ENCODE data around the gene UBE2E3. TPM values are rescaled to one million over a fixed set of nuclear protein-coding genes. Genes with fewer than 3 reads are reported as not detected.
A peak's percentile ranks its signal among the peaks of the same experiment; 100 is the strongest.

UBE2E3 gene
- total RNA-seq, 1 experiment from 2014 or later, result 60.7 TPM

DNA sequence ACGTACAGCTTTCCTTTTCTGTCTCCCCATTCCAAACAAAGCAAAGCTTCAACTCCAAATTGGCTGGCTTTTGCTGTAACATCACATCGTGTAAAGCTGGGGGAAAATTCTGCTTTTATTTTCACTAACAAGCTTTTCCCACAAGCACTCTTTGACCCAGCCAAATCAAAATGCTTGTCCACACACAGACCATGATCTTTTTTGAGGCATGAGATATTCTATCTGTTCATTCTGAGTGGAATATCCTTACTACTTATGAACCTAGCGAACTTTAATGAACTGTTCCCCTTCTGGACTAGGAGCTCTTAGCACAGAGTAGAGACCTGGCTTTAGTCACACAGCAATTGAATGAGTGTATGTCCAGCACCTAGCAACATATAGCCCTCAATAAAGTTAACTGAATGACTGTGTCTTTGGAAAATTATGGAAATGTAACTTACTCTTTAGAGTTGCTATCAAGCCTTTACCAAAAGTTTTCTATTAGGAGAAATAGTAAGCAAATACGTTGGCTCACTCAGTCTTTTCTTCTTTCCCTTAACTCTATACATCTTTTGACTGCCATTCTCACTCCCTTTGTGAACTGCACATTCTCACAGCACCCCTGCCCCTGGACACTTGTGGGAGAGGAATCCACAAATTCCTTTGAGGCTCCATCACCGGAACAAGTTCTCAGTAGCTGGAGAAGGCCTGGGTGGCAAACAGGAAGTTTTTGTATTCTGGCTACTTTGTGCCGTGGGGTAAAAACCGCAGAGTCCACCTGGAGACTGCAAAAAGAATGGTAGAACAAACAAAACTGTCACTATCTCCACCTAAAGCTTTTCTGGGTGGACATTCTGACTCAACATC, 1.3 kb upstream of the UBE2E3 start:
- no peak for DNase-seq (ENCODE audit: extremely low read depth, low read depth)

DNA sequence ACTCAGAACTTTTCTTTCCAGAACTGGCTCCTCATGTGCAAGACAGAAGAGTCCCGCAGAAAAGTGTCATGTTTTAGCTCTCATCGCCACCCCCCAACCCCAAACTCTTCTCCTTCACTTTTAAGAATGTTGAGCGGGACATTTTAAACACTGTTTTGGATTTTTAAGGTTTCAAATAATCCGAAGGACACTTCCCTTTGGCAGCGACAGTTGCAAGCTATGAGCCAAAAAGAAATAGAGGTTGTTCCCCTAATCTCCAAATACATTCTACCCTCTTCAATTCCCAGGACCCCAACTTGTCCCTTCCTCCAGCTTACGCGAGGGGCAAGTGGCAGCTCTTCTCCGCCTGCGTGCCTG, 678 bp upstream of the UBE2E3 start:
- DNase-seq (ENCODE audit: extremely low read depth, low read depth), result no peak

DNA sequence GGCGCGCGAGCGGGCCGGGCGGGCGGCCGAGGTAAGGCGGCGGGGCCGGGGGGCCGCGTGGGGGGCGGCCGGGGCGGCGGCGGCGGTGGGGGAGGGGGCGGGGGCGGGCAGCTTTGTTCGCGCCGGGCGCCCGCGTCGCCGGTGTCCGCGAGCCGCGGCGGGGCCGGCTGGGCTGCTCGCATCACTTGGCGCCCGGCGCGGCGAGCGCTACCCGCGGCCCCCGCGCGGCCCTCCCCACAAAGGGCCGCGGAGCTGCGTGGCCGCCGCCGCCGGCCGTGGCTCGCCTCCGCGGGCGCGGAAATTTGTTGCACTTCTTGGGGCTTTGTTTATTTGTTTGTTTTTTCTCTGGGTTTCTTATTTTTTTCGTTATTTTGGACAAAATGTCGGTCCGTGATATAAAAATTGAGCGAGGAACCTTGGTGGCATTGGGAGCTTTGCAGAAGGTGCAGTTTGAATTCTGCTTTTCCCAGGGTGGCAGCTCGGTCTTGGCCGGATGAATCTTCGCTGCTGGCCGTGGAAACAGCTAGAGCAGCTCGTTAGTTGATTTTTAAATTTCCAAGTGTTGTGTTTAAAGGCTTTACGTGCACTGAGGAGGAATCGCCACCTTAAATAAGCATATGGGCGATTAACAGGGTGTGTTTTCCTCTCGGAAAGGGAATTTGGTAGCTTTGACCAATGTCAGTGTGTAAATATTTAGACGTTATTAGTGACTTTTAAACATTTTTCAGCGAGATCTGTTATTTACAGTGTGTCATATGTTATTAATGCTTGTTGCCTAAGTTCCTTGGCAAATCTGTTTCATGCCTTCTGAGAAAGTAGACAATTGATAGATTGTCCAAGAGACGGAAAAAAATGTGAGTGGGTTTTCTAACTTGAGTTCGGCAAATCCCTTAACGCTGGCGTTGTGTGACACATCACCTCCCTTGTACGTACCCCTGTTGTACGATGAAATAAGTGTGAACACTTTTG, 822 bp downstream of the UBE2E3 start:
- peak; percentile 17 for DNase-seq (ENCODE audit: extremely low read depth, low read depth)

DNA sequence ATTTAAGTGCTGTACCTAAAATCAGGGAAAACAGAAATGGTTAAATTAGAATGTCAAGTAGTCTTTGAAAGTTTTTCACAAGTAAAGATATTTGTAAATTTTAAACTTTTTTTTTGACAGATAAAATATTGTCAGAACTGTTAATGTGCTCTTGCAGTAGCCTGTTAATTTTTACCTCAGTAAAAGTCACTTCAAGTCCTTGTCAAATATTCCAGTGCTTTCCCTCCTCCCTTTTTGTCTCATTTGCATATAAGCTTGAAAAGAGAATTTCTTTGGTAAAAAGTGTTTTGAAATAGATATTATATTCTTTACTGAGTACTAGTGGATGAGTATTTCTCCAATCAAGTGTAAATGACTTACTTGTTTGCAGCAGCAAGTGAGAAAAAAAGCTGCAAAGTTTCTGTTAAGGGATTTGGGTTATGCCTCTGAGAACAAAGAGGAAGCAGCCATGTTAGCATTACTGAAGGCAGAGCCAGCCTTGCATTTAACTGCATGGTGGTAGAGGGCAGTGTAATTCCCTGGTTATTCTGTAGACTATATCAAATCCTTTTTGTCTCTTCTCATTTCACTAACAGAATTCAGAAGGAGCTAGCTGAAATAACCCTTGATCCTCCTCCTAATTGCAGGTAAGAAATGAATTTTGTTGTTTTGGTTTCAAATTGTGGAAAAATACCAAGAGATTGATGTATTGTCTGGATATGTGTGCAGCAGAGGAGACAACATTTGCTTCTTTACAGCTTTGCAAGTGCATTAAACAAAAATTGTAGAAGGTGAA, 3.2 kb downstream of the UBE2E3 start:
- DNase-seq (ENCODE audit: extremely low read depth, low read depth), result peak; percentile 47

DNA sequence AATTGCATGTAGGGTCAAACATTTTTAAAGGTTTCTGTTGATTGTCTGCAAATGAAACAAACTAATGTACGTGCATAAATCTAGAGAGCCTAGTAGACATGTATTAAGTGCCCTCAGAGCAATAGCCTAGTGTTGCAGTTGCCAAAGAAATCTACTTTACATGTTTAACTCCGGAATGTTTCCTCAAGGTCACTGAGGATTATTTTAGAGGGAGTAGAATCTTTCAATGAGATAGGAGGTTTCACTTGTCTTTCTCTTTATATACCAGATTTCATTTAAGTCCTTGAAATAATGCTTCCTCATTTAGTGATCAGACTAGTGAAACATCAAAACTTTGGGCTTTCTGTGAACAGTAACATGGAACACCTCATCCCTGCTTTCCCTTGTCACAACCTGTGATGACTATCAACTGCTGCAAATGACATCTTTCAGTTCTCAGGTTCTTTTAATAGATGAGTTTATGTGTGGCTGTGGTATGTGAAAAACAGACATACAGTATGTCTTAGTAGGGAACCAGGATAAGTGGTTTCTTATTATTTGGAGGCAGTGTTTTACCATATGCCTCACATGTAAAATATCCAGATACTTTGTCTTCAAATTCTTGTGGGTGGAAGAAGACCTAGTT, 5.5 kb downstream of the UBE2E3 start:
- DNase-seq (ENCODE audit: extremely low read depth, low read depth), result no peak

DNA sequence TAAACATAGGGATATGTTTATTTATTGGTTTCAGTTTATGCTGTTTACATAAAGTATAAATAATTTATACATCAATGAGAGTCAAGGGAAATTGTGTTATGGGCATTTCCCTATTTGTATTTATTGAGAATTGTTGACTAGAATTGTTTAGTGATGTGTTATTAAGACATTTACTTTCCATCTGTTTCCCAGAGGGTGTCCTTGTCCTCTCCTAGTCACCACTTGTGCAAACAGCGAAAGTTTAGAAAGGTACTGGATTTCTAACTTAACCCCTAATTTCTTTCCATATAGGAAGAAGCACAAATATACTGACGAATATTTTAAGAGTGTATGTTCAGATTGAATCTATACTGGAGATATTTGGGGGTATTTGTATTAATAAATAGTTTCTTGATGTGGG, 6.7 kb downstream of the UBE2E3 start:
- DNase-seq (ENCODE audit: extremely low read depth, low read depth), result no peak

DNA sequence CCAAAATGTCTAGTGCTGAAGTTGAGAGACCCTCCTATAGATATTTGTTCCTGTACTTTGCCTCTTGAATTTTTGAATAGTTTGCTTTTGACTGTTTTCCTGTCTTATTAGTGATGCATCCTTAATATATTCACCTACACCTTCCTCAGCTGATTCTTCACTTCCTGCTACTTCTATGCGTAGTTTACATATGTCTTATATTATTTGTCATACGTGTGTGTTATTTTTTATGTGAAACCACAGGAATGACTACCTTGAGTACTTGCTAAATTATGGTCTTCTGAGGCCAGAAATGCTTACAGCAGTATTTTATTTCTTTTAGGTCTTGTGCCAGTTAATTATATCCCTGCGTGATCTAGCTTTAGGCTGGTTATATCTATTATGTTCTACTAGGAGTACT, 9.9 kb downstream of the UBE2E3 start:
- no peak for DNase-seq (ENCODE audit: extremely low read depth, low read depth)

DNA sequence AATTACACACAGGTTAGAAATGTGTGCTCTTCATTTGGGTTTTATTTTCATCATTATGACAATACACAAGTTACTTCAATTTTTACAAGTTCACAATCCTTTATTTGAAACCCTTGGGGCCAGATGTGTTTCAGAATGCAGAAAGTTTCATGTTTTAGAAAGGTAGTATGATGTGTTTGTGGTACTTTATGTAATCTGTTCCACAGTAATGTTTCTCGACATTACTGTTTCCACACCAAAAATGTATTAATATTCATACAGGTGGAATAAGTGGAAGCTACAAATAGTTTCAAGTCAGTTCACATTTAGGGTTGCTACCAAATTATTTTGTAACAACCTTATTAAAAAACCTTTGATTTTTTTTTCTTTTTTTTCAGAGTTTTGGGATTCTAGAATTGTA, 10.4 kb downstream of the UBE2E3 start:
- DNase-seq (ENCODE audit: extremely low read depth, low read depth), result no peak

DNA sequence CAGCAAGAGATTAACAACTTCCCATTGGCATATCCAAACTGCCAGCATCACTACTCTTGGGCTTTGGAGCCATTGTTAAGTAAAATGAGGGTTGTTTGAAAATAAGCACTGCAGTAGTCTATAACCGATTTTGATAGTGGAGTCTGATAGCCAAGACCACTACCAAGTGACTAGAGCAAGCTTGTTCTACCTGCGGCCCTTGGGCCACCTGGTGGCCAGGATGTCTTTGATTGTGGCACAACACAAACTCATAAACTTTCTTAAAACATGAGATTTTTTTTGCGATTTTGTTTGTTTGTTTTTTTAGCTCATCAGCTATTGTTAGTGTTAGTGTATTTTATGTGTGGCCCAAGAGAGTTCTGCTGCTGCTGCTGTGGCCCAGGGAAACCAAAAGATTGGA, 11.0 kb downstream of the UBE2E3 start:
- DNase-seq (ENCODE audit: extremely low read depth, low read depth), result no peak

DNA sequence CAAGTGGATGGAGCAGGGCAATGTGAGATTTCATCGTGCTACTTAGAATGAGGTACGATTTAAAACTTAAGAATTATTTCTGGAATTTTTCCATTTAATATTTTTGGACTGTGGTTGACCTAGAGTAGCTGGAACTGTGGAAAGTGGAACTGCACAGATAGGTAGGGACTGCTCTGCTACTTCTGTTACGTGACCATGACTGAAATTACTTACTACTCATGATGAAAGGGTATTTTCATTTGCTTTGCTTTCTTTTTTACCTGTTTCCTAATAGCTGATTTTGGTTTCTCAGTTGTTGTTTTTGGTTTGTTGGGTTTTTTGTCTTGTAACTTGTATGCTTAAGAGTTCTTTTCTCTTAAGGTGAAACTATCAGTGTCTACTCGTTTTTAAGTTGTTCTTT, 11.4 kb downstream of the UBE2E3 start:
- no peak for DNase-seq (ENCODE audit: extremely low read depth, low read depth)

DNA sequence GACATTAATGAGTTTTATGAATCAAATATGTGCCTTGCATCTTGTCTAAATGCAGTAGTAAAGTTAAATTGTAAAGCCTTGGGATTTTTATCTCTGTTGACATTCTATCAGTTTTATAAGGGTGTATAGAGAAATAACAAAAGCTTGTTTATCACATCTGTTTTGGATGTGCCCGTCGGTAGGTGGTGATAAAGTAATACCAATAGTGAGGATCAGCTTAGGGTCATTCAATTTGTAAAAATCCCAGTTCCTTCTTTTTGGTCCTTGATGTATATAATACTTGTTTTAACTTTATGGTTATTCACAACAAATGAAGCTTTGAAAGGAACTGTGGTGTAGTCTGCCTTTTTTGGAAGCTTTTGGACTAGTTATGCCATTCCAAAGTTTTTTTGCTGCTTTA, 12.6 kb downstream of the UBE2E3 start:
- DNase-seq (ENCODE audit: extremely low read depth, low read depth), result no peak

DNA sequence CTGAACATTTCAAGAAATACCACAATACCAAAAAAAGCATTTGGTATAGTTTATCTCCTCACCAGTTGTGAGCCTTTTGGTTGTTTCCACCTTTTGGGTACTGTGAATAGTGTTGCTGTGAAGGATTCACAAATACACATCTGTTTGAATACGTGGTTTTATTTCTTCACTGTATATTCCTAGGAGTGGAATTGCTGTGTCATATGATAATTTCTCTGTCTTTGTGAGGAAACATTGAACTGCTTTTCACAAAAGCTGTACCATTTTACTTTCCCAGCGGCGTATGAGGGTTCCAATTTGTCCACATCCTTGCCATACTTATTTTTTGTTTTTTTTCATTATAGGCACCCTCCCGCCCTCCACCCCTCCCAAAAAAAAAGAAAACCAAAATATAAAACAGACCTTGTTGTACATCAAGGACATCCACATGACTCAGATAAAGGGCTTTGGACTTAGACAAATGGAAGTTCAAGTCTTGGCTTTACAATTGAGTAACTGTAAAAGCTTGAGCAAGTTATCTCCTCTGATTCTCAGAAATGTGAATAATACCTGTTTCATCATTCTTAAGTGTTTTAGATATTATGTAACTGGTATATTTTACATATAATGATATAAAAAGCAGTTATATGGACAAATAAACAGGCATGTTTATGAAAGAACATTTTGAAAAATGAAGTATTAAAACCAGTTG, 19.0 kb downstream of the UBE2E3 start:
- DNase-seq (ENCODE audit: extremely low read depth, low read depth), result no peak

DNA sequence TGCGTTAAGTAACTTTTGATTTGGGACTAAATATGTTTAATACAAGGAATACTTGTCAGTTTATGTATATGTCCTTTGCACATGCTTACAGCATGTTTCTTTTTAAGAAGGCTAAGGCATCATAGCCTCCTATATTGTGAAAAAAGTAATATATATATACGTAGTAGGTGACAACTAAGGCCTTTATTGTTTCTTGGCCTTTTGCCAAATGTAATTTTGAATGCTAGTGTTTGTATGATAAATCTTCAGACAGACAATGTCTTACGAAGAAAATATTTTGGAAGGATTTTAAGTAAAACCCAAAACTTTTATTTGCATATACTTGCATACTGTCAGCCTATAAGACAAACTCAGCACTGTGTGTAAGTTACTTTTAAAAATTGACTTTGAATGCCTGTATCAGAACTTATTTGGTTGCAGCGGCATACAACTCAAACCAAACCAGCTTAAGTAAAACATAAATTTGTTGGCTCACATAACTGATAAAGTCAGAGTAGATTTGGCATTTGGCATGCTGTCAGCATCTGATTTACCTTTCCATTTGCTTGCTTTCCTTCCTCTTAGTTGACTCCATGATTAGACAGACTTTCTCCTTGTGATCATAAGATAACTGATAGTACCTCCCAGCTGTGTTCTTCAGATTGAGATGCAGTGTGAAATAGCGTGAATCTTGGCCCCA, 24.4 kb downstream of the UBE2E3 start:
- no peak for DNase-seq (ENCODE audit: extremely low read depth, low read depth)

DNA sequence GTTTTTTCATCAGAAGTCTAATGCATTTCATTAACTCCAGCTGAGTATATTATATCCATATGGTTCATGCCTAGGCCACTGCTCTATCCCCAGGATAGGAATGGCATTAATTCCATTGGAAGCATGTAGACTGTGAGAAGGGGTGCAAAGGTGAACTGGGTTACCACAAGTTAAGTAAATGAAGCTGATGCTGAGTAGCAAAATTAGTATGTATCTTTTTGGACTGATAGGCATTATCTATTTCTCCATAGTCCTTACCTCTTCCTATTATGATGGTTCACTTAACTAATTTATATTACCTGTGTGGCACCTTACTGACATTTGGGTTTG, 24.9 kb downstream of the UBE2E3 start:
- no peak for DNase-seq (ENCODE audit: extremely low read depth, low read depth)

DNA sequence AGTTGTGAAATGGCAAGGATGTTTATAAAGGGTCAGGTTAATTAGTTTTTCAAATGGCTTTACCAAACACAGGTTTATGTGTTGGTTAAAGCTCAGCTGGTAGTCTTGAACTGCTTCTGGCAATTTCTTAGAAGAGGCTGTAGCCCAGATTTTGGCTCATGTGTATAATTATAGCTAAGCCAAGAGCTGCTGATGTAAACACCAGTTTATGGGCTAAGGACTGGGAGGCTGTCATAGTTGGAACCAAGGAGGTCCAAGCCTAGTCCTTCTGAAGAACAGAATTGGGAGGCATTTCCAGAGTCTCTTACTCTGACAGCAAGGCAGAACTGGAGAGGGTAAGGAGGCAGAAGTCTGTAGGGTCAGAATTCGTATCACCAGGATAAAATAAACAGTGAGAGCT, 25.4 kb downstream of the UBE2E3 start:
- DNase-seq (ENCODE audit: extremely low read depth, low read depth), result no peak

DNA sequence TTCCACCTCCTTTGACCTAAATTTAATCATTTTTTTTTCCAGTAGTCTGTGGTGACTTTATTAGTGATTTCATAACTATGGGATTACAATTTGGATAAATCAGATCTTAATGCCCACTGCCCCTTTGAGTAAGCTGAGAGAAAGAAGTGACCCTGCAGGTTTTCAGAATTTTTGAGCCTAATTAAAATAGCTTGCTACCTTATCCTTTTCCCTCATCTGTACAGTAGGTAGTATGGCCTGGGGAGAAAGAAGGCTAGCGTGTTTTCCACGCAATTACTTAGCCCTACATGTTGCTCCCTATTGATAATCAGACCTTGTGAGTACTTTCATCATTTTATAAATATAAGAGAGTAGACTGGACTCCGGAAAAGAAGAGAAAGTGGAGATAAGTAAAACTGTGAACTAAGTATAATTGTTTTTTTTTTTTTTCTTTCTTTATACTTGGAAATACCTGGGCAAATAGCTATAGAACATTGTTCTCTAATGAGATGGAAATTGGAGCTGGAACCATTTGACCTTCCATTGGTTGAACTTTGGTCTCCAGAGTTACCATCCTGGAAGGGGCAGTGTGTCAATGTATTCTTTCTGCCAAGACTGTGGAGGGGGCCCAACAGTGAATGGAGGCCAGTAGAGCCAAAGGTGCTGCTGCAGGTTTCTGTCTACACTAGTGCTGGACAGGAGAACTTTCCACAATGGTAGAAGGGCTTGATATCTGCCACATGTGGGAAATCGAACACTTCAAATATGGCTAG, 26.9 kb downstream of the UBE2E3 start:
- no peak for DNase-seq (ENCODE audit: extremely low read depth, low read depth)

DNA sequence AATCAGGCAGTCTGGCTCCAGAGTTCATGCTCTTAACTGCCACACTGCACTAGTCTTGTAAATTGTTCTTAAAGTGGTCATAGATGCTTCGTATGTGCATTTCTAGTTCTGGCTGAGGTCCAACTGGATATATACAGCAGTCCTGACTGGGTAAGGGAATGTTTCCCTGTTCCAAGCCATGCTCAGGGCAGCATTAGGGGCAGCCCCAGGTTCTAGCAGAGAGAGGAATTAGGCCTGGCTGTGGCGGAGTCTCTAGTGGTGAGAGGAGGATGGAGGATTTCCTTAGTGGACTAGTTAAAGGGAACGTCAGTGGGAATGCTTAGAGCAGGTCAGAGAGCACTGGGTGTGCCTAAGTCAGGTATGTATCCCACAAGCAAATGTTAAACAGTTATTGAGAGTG, 28.0 kb downstream of the UBE2E3 start:
- DNase-seq (ENCODE audit: extremely low read depth, low read depth), result no peak

DNA sequence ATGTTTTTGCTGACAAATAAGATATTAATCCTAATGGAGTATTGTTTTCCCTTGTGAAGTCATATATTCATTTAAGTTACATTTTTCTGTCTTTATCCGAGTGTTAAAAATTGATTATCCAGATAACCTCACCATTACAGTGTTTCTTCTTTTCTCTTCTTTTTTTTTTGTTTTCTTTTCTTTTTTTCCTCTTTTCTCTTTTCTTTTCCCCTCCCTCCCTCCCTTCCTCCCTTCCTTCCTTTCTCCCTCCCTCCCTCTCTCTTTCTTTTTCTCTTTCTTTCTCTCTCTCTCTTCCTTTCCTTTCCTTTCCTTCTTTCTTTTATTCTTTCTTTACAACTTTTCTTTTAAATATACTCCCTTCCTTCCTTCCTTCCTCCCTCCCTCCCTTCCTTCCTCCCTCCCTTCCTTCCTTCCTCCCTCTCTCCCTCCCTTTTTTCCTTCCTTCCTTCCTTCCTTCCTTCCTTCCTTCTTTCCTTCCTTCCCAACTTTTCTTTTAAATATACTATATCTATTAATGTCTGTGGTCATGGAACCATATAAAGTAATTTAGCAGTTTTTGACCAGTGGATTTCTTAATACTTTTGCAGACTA, 40.9 kb downstream of the UBE2E3 start:
- no peak for DNase-seq (ENCODE audit: extremely low read depth, low read depth)
